Neural cell (in vitro differentiated cells): Measurements from ENCODE around the gene RHO. TPM values are rescaled to one million over a fixed set of nuclear protein-coding genes. Genes with fewer than 3 reads are reported as not detected.

ENCODE experiments used
- H2AFZ ChIP-seq: fragments of 200-600, 300-800 bp; sonication (generic), shearing (Covaris generic); 2 replicates; pipeline ENCODE4 v1.6.0; 2014; ENCODE audit warnings: low read depth, mild to moderate bottlenecking, antibody characterized with exemption, low read length, moderate library complexity
- H3F3A ChIP-seq: fragments of 200-600 bp; shearing (Covaris generic); 2 replicates; pipeline ENCODE4 v1.6.1; 2016; ENCODE audit warnings: mild to moderate bottlenecking, moderate library complexity, mixed read lengths, antibody characterized with exemption, low read length; ENCODE audit not compliant: insufficient read depth, poor library complexity, severe bottlenecking
- H3K27ac ChIP-seq: fragments of 200-600, 300-800 bp; sonication (generic), shearing (Covaris generic); 2 replicates; pipeline ENCODE4 v1.5.1; 2014; ENCODE audit warnings: mild to moderate bottlenecking, low read length, moderate library complexity
- H3K27me3 ChIP-seq: fragments of 300-800, 200-600 bp; sonication (generic), shearing (Covaris generic); 2 replicates; pipeline ENCODE4 v1.6.0; 2014; ENCODE audit warnings: mild to moderate bottlenecking, low read depth, low read length, moderate library complexity; ENCODE audit not compliant: insufficient read depth
- H3K36me3 ChIP-seq: fragments of 300-800, 200-600 bp; sonication (generic), shearing (Covaris generic); 2 replicates; pipeline ENCODE4 v1.5.1; 2014; ENCODE audit warnings: mild to moderate bottlenecking, antibody characterized with exemption, low read length, moderate library complexity; ENCODE audit not compliant: insufficient read depth
- H3K4me2 ChIP-seq: fragments of 300-800, 200-600 bp; sonication (generic), shearing (Covaris generic); 2 replicates; pipeline ENCODE4 v1.6.0; 2014; ENCODE audit warnings: mild to moderate bottlenecking, low read length
- H3K4me3 ChIP-seq: fragments of 300-800, 200-600 bp; sonication (generic), shearing (Covaris generic); 2 replicates; pipeline ENCODE4 v1.5.1; 2014; ENCODE audit warnings: mild to moderate bottlenecking, low read length, moderate library complexity
- H3K79me2 ChIP-seq: fragments of 200-600 bp; shearing (Covaris generic); replicated peaks from 2 replicates; pipeline ENCODE4 v1.6.0; 2014; ENCODE audit warnings: mild to moderate bottlenecking, low read length, moderate library complexity; ENCODE audit not compliant: insufficient read depth
- H3K9ac ChIP-seq: fragments of 300-800, 200-600 bp; sonication (generic), shearing (Covaris generic); 2 replicates; pipeline ENCODE4 v1.6.1; 2016; ENCODE audit warnings: mild to moderate bottlenecking, low read length, mixed read lengths
- H3K9me2 ChIP-seq: fragments of 200-600 bp; shearing (Covaris generic); 2 replicates; pipeline ENCODE4 v1.6.1; 2016; ENCODE audit warnings: mild to moderate bottlenecking, low read length, mixed read lengths; ENCODE audit not compliant: insufficient read depth
- H3K9me3 ChIP-seq: fragments of 200-600, 300-800 bp; sonication (generic), shearing (Covaris generic); 2 replicates; pipeline ENCODE4 v1.6.1; 2016; ENCODE audit warnings: mild to moderate bottlenecking, mixed run types, low read length, moderate library complexity, mixed read lengths
- H4K20me1 ChIP-seq: fragments of 200-600 bp; shearing (Covaris generic); 2 replicates; pipeline ENCODE4 v1.6.1; 2016; ENCODE audit warnings: mild to moderate bottlenecking, mixed run types; ENCODE audit not compliant: insufficient read depth
- EP300 ChIP-seq: fragments of 450-650 bp; conservative IDR thresholded peaks from 2 replicates; pipeline ENCODE4 v1.6.1; 2014; ENCODE audit warnings: antibody characterized with exemption, mild to moderate bottlenecking, moderate library complexity; ENCODE audit not compliant: poor library complexity, severe bottlenecking
- EZH2 ChIP-seq: fragments of 200-600, 300-800 bp; shearing (Covaris generic), sonication (generic); IDR thresholded peaks from 2 replicates; pipeline ENCODE4 v1.6.1; 2014; ENCODE audit warnings: antibody characterized with exemption, low read length, borderline replicate concordance, mild to moderate bottlenecking; ENCODE audit not compliant: insufficient read depth, poor library complexity, severe bottlenecking
- MXI1 ChIP-seq: fragments of 450-650 bp; conservative IDR thresholded peaks from 2 replicates; pipeline ENCODE4 v1.6.1; 2014; ENCODE audit warnings: antibody characterized with exemption, mild to moderate bottlenecking; ENCODE audit not compliant: poor library complexity, severe bottlenecking
- POLR2AphosphoS5 ChIP-seq: IDR thresholded peaks from 2 replicates; pipeline ENCODE4 v1.6.1; 2012
- RAD21 ChIP-seq: fragments of 450-650 bp; conservative IDR thresholded peaks from 2 replicates; pipeline ENCODE4 v1.6.1; 2014; ENCODE audit warnings: antibody characterized with exemption, mild to moderate bottlenecking, moderate library complexity
- SMC3 ChIP-seq: fragments of 450-650 bp; conservative IDR thresholded peaks from 2 replicates; pipeline ENCODE4 v1.6.1; 2014; ENCODE audit warnings: antibody characterized with exemption, mild to moderate bottlenecking, moderate library complexity; ENCODE audit not compliant: poor library complexity
- TAF1 ChIP-seq: IDR thresholded peaks from 2 replicates; pipeline ENCODE4 v1.6.1; 2012; ENCODE audit warnings: low read depth
- polyA plus RNA-seq: library from polyadenylated mRNA; depleted of rRNA; stranded (reverse); fragments of >200 nt; gene quantifications from 2 replicates; pipeline ENCODE4 v1.2.3, GENCODE V29; 2014
- TF ChIP-seq, protein P1 (sequence below): IDR thresholded peaks from 2 replicates; pipeline ENCODE4 v1.6.1; 2012; ENCODE audit warnings: borderline replicate concordance
- TF ChIP-seq, protein P2 (sequence below): fragments of 450-650 bp; IDR thresholded peaks from 2 replicates; pipeline ENCODE4 v1.5.1; 2014; ENCODE audit warnings: antibody characterized with exemption, mild to moderate bottlenecking, moderate library complexity; ENCODE audit not compliant: poor library complexity, severe bottlenecking

Gene RHO
- polyA plus RNA-seq, 1 donor from 2014 or later: not detected

DNA sequence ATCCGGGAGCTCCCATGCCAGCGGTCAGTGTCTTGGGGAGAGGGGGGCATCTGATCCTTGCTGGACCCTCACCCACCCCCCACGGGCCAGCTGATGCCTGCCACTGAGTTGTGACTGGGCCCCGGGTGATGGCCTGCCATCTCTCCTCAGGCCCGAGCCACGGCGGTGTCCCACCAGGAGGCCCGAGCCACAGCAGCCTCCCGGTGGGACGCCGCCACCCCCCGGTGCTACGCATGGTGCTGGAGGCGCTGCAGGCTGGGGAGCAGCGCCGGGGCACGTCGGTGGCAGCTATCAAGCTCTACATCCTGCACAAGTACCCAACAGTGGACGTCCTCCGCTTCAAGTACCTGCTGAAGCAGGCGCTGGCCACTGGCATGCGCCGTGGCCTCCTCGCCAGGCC, 18.8 kb downstream of the RHO start:
- H3K27ac ChIP-seq: no peak overlapping the region
- no peaks in the 10 kb centered on the region for H3F3A ChIP-seq
- no peaks in the 10 kb centered on the region for H3K36me3 ChIP-seq
- no peak overlapping the region for H3K9ac ChIP-seq
- no peaks in the 10 kb centered on the region for H3K9me3 ChIP-seq
- H3K27me3 ChIP-seq: no peaks in the 10 kb centered on the region
- H3K9me2 ChIP-seq: no peaks in the 10 kb centered on the region
- no peak overlapping the region for H3K4me3 ChIP-seq
- no peak overlapping the region for H3K4me2 ChIP-seq
- TF ChIP-seq, protein P1, sequence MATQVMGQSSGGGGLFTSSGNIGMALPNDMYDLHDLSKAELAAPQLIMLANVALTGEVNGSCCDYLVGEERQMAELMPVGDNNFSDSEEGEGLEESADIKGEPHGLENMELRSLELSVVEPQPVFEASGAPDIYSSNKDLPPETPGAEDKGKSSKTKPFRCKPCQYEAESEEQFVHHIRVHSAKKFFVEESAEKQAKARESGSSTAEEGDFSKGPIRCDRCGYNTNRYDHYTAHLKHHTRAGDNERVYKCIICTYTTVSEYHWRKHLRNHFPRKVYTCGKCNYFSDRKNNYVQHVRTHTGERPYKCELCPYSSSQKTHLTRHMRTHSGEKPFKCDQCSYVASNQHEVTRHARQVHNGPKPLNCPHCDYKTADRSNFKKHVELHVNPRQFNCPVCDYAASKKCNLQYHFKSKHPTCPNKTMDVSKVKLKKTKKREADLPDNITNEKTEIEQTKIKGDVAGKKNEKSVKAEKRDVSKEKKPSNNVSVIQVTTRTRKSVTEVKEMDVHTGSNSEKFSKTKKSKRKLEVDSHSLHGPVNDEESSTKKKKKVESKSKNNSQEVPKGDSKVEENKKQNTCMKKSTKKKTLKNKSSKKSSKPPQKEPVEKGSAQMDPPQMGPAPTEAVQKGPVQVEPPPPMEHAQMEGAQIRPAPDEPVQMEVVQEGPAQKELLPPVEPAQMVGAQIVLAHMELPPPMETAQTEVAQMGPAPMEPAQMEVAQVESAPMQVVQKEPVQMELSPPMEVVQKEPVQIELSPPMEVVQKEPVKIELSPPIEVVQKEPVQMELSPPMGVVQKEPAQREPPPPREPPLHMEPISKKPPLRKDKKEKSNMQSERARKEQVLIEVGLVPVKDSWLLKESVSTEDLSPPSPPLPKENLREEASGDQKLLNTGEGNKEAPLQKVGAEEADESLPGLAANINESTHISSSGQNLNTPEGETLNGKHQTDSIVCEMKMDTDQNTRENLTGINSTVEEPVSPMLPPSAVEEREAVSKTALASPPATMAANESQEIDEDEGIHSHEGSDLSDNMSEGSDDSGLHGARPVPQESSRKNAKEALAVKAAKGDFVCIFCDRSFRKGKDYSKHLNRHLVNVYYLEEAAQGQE: no peak
- no peak for TF ChIP-seq SMC3
- TF ChIP-seq MXI1: no peak
- TF ChIP-seq POLR2AphosphoS5: no peak
- TF ChIP-seq, protein P2, sequence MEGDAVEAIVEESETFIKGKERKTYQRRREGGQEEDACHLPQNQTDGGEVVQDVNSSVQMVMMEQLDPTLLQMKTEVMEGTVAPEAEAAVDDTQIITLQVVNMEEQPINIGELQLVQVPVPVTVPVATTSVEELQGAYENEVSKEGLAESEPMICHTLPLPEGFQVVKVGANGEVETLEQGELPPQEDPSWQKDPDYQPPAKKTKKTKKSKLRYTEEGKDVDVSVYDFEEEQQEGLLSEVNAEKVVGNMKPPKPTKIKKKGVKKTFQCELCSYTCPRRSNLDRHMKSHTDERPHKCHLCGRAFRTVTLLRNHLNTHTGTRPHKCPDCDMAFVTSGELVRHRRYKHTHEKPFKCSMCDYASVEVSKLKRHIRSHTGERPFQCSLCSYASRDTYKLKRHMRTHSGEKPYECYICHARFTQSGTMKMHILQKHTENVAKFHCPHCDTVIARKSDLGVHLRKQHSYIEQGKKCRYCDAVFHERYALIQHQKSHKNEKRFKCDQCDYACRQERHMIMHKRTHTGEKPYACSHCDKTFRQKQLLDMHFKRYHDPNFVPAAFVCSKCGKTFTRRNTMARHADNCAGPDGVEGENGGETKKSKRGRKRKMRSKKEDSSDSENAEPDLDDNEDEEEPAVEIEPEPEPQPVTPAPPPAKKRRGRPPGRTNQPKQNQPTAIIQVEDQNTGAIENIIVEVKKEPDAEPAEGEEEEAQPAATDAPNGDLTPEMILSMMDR: no peak
- no peak for TF ChIP-seq EZH2
- TF ChIP-seq TAF1: no peak
- no peak for TF ChIP-seq RAD21
- TF ChIP-seq EP300: no peak
- no peak overlapping the region for H2AFZ ChIP-seq
- no peaks in the 10 kb centered on the region for H3K79me2 ChIP-seq
- H4K20me1 ChIP-seq: no peaks in the 10 kb centered on the region

DNA sequence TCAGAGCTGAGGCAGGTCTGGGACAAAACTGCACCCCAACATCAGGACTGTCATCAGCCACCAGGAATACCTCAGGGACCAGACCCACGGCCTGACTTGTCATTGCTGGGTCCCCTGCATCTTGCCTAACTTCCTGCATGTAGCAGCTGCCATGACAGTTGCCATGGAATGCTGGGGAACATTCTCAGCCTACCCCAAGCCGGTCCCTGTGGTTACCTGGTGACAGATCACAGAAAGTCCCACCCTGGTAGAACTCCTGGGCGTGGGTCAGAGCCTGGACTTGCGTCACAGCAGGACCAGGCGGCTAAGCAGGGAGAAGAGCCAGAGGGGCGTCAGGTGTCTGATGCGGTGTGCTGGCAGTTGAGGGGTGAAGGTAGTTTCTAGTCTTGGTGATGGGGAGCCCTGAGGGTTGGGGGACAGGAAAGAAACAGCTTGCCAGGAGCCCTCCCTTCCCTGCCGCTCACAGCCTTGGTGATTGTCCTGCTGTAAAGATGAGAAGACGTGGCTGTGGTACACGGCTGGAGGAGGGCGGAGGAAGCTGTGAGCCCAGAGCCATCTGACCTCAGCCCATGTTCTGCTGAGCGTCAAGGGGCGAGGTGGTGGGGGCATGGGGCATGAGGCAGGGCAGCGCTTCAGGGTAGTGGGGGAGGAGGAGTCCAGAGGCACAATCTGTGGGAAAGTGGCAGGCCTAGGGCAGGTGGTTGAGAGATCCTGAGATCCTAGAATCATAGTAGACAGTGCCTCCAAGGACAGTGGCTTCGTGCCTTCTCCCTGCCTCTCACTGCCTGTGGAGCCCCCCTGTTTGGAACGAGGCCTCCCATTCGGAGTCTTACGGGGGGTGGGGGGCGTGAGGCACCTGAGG, 19.9 kb downstream of the RHO start:
- no peak overlapping the region for H3K27ac ChIP-seq
- H3K27me3 ChIP-seq: no peaks in the 10 kb centered on the region
- no peak overlapping the region for H2AFZ ChIP-seq
- H3K4me3 ChIP-seq: no peak overlapping the region
- H3K36me3 ChIP-seq: no peaks in the 10 kb centered on the region
- H4K20me1 ChIP-seq: no peaks in the 10 kb centered on the region
- no peak overlapping the region for H3K4me2 ChIP-seq
- H3K9ac ChIP-seq: no peak overlapping the region
- TF ChIP-seq, protein P2: no peak
- TF ChIP-seq MXI1 (no peak), RAD21 (no peak), EZH2 (no peak), POLR2AphosphoS5 (no peak), SMC3 (no peak), TAF1 (no peak), EP300 (no peak)
- TF ChIP-seq, protein P1: no peak
- H3K9me2 ChIP-seq: no peaks in the 10 kb centered on the region
- no peaks in the 10 kb centered on the region for H3K79me2 ChIP-seq
- no peaks in the 10 kb centered on the region for H3K9me3 ChIP-seq
- no peaks in the 10 kb centered on the region for H3F3A ChIP-seq
